K562 (cell line): Measurements from ENCODE around the gene FAM83E. TPM values are rescaled to one million over a fixed set of nuclear protein-coding genes. Genes with fewer than 3 reads are reported as not detected.

ENCODE experiments used
- BCOR ChIP-seq: fragments of 450-650 bp; IDR thresholded peaks from 2 replicates; pipeline ENCODE4 v1.6.1; 2016
- ESRRA ChIP-seq: fragments of 450-650 bp; IDR thresholded peaks from 2 replicates; pipeline ENCODE4 v1.6.1; 2014; ENCODE audit warnings: low read depth, mild to moderate bottlenecking, moderate library complexity, borderline replicate concordance
- FOXJ3 ChIP-seq: sonication (generic); formaldehyde crosslinking; IDR thresholded peaks from 2 replicates; pipeline ENCODE4 v1.4.0; 2020; ENCODE audit warnings: mild to moderate bottlenecking, missing genetic modification reagents
- NR2C2 ChIP-seq, 2 experiments: fragments of 200-800 bp in 1 of 2; sonication (Bioruptor generic) in 1 of 2; sonication (generic) in 1 of 2; formaldehyde crosslinking in 1 of 2; IDR thresholded peaks; 2 replicates each; pipeline versions ENCODE4 v1.6.1 to v1.8.0; 2016 to 2022; ENCODE audit warnings: mild to moderate bottlenecking in 1 of 2, missing compliant biosample characterization in 1 of 2, missing genetic modification characterization in 1 of 2, missing genetic modification reagents in 1 of 2
- PRDM10 ChIP-seq: fragments of 450-650 bp; IDR thresholded peaks from 2 replicates; pipeline ENCODE4 v1.6.1; 2018; ENCODE audit not compliant: partially characterized antibody
- RAD21 ChIP-seq, 2 experiments: fragments of 250-450 bp in 1 of 2; fragments of 450-650 bp in 1 of 2; sonication (Bioruptor Pico) in 1 of 2; formaldehyde crosslinking in 1 of 2; IDR thresholded peaks in 1 of 2; conservative IDR thresholded peaks in 1 of 2; 2 replicates each; pipeline versions ENCODE4 v1.4.0 to v1.8.0; 2020 to 2022; ENCODE audit warnings: mild to moderate bottlenecking in 2 of 2, moderate library complexity in 1 of 2
- RB1 ChIP-seq: fragments of 450-650 bp; IDR thresholded peaks from 2 replicates; pipeline ENCODE4 v1.6.1; 2017; ENCODE audit warnings: low read depth, mild to moderate bottlenecking
- RBM25 ChIP-seq: fragments of 200-400 bp; formaldehyde crosslinking; IDR thresholded peaks from 2 replicates; pipeline ENCODE4 v1.6.1; 2018; ENCODE audit warnings: low read length, low read depth, moderate library complexity; ENCODE audit not compliant: severe bottlenecking
- SMC3 ChIP-seq: conservative IDR thresholded peaks from 2 replicates; pipeline ENCODE4 v1.6.1; 2011; ENCODE audit warnings: low read depth, low read length, improper control_type of control experiment; ENCODE audit not compliant: insufficient read depth
- TFAP4 ChIP-seq: sonication (generic); formaldehyde crosslinking; IDR thresholded peaks from 2 replicates; pipeline ENCODE4 v1.8.0; 2022; ENCODE audit warnings: missing genetic modification reagents, mild to moderate bottlenecking, moderate library complexity, borderline replicate concordance
- ZBTB1 ChIP-seq: sonication (generic); formaldehyde crosslinking; IDR thresholded peaks from 2 replicates; pipeline ENCODE4 v1.8.1; 2023; ENCODE audit warnings: missing genetic modification reagents, low read depth, mild to moderate bottlenecking, borderline replicate concordance
- ZNF696 ChIP-seq: fragments of 250-450 bp; sonication (Bioruptor Pico); conservative IDR thresholded peaks from 2 replicates; pipeline ENCODE4 v1.4.0; 2020; ENCODE audit warnings: mild to moderate bottlenecking, moderate library complexity
- polyA plus RNA-seq, 8 experiments: library from polyadenylated mRNA; depleted of rRNA in 4 of 8; stranded (reverse) in 5 of 8; unstranded in 3 of 8; fragments of >200 nt; fragmentation: Nextera tagmentation in 2 of 8; fragmentation: Illumina TruSeq in 1 of 8; extraction: Ambion mirVana in 2 of 8; extraction: Trizol in 1 of 8; gene quantifications; 2 replicates each; pipeline versions ENCODE4 v1.2.1 to v1.2.3, GENCODE V29; 2011 to 2014; ENCODE audit warnings: inconsistent platforms in 1 of 8, missing spikeins in 1 of 8
- total RNA-seq, 7 experiments: library from RNA; depleted of rRNA in 6 of 7; stranded (reverse); fragments of >200 nt in 6 of 7; fragmentation: Illumina TruSeq in 2 of 7; extraction: Trizol in 2 of 7; gene quantifications; 2 replicates each; pipeline versions ENCODE4 v1.2.1 to v1.2.3, GENCODE V29; 2011 to 2021; ENCODE audit warnings: low replicate concordance in 1 of 7
- TF ChIP-seq, protein P1 (sequence below): fragments of 450-650 bp; IDR thresholded peaks from 2 replicates; pipeline ENCODE4 v1.6.1; 2016

The FAM83E gene
- total and polyA plus RNA-seq, 9 of the 15 experiments (the other 6 are each of a cell fraction or from before 2014, with no cell fraction given) = 0.15 to 0.87 (median 0.29) TPM; not detected in 4

GRCh38 chr19:48608798-48609263 lies 6.0 kb downstream of the FAM83E start (continued):
- TF ChIP-seq RBM25 (peak; percentile 33), ZNF696 (CRISPR knock-in tag) (no peak), SMC3 (peak; percentile 41), BCOR (peak; percentile 46; the same call in 1 of the 2 replicates), TFAP4 (0 out of 2 replicates have a peak, but pooled peaks have one; percentile 23), ZBTB1 (no peak), NR2C2 (CRISPR knock-in tag; IDR thresholded peaks at IDR 0.05) (no peak), NR2C2 (tag; IDR thresholded peaks at IDR 0.05) (0 out of 2 replicates have a peak, but pooled peaks have one; percentile 18), FOXJ3 (CRISPR knock-in tag) (no peak), RAD21 (CRISPR knock-in tag; conservative IDR thresholded peaks at IDR 0.05 in 1 of 2, IDR thresholded peaks at IDR 0.05 in 1 of 2) (peak; percentile 56 to 73), PRDM10 (peak; percentile 87), ESRRA (peak; percentile 21; the same call in 1 of the 2 replicates), RB1 (peak; percentile 68; the same call in 1 of the 2 replicates)
- TF ChIP-seq, protein P1, sequence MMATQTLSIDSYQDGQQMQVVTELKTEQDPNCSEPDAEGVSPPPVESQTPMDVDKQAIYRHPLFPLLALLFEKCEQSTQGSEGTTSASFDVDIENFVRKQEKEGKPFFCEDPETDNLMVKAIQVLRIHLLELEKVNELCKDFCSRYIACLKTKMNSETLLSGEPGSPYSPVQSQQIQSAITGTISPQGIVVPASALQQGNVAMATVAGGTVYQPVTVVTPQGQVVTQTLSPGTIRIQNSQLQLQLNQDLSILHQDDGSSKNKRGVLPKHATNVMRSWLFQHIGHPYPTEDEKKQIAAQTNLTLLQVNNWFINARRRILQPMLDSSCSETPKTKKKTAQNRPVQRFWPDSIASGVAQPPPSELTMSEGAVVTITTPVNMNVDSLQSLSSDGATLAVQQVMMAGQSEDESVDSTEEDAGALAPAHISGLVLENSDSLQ = no peak
